GF-D8 (cell line): ENCODE data around the gene MXD4.
"Not testable (repeated sequence)": the region's sequence is repeated elsewhere in the genome, so short reads cannot be mapped to it uniquely, and the experiment has no call there.

Source experiments
- DNase-seq: peaks from one replicate; lab custom pipeline; 2025; lab: John Stamatoyannopoulos, UW

Gene MXD4

GRCh38 chr4:2219233-2219760 is 42.6 kb downstream of the MXD4 start:
- no peak for DNase-seq

GRCh38 chr4:2218436-2218835 is 43.5 kb downstream of the MXD4 start:
- DNase-seq: no peak

- no peak for DNase-seq
These were observed 44.2 kb downstream of the MXD4 start for GRCh38 chr4:2217726-2218125.

GRCh38 chr4:2212831-2213230 is 49.1 kb downstream of the MXD4 start:
- no peak for DNase-seq

- DNase-seq: not testable (repeated sequence)
These were observed 59.1 kb downstream of the MXD4 start for GRCh38 chr4:2202789-2203188.
